SJCRH30 (cell line): Measurements from ENCODE around the gene SERINC5. TPM values are rescaled to one million over a fixed set of nuclear protein-coding genes. Genes with fewer than 3 reads are reported as not detected.
"Not testable (repeated sequence)": the region's sequence is repeated elsewhere in the genome, so short reads cannot be mapped to it uniquely, and the experiment has no call there.

Experiments used
- DNase-seq, 2 experiments: peaks; one replicate each; pipeline ENCODE4 v3.0.0-alpha.2; 2015 to 2020
- H3K27ac ChIP-seq: fragments of 250-450 bp; sonication (Bioruptor Pico); 2 replicates; pipeline ENCODE4 v1.5.1; 2020; ENCODE audit warnings: mild to moderate bottlenecking, moderate library complexity
- H3K27me3 ChIP-seq: fragments of 250-450 bp; sonication (Bioruptor Pico); 2 replicates; pipeline ENCODE4 v1.5.1; 2020; ENCODE audit warnings: mild to moderate bottlenecking, moderate library complexity
- H3K36me3 ChIP-seq: fragments of 250-450 bp; sonication (Bioruptor Pico); 2 replicates; pipeline ENCODE4 v1.5.1; 2020; ENCODE audit warnings: mild to moderate bottlenecking, moderate library complexity
- H3K4me1 ChIP-seq: fragments of 250-450 bp; sonication (Bioruptor Pico); 2 replicates; pipeline ENCODE4 v1.5.1; 2020; ENCODE audit warnings: mild to moderate bottlenecking, moderate library complexity
- H3K4me3 ChIP-seq: fragments of 250-450 bp; sonication (Bioruptor Pico); 2 replicates; pipeline ENCODE4 v1.5.1; 2020; ENCODE audit warnings: mild to moderate bottlenecking, moderate library complexity
- H3K9me3 ChIP-seq: fragments of 250-450 bp; sonication (Bioruptor Pico); replicated peaks from 2 replicates; pipeline ENCODE4 v1.5.1; 2020; ENCODE audit warnings: mild to moderate bottlenecking, moderate library complexity
- total RNA-seq: library from RNA; depleted of rRNA; stranded (reverse); fragments of >200 nt; shearing (Covaris generic); gene quantifications from 2 replicates; pipeline ENCODE4 v1.2.3, GENCODE V29; 2014

The SERINC5 gene
- total RNA-seq, 1 experiment from 2014 or later: 9.0 TPM

GRCh38 chr5:80146046-80146445 is 109.8 kb downstream of the SERINC5 start:
- H3K9me3 ChIP-seq: no peaks in the 10 kb centered on the region
- no peak overlapping the region for H3K4me3 ChIP-seq
- peaks cover 13% of the 10 kb centered on the region for H3K4me1 ChIP-seq
- no peak for DNase-seq
- H3K27ac ChIP-seq: no peak overlapping the region
- no peaks in the 10 kb centered on the region for H3K27me3 ChIP-seq
- H3K36me3 ChIP-seq: no peaks in the 10 kb centered on the region

GRCh38 chr5:80143491-80143890 is 112.4 kb downstream of the SERINC5 start:
- Histone ChIP-seq H3K4me1 (peaks cover 11% of the 10 kb centered on the region), H3K4me3 (no peak overlapping the region), H3K36me3 (no peaks in the 10 kb centered on the region), H3K27me3 (no peaks in the 10 kb centered on the region), H3K9me3 (no peaks in the 10 kb centered on the region), H3K27ac (no peak overlapping the region)
- DNase-seq: no peak

GRCh38 chr5:80142996-80143395 is 112.9 kb downstream of the SERINC5 start:
- Histone ChIP-seq H3K4me1 (peaks cover 11% of the 10 kb centered on the region), H3K9me3 (no peaks in the 10 kb centered on the region)

GRCh38 chr5:80141681-80142080 is 114.2 kb downstream of the SERINC5 start:
- no peaks in the 10 kb centered on the region for H3K27me3 ChIP-seq
- peak overlapping the region; percentile 56 for H3K27ac ChIP-seq
- H3K9me3 ChIP-seq: no peaks in the 10 kb centered on the region
- DNase-seq: no peak
- H3K36me3 ChIP-seq: no peaks in the 10 kb centered on the region
- H3K4me1 ChIP-seq: peaks cover 11% of the 10 kb centered on the region
- H3K4me3 ChIP-seq: no peak overlapping the region

More at GRCh38 chr5:80142996-80143395, 112.9 kb downstream of the SERINC5 start:
- H3K36me3 ChIP-seq: no peaks in the 10 kb centered on the region
- H3K4me3 ChIP-seq: no peak overlapping the region
- no peaks in the 10 kb centered on the region for H3K27me3 ChIP-seq
- no peak overlapping the region for H3K27ac ChIP-seq
- no peak for DNase-seq

- Histone ChIP-seq H3K4me1 (peaks cover 11% of the 10 kb centered on the region), H3K9me3 (no peaks in the 10 kb centered on the region), H3K36me3 (no peaks in the 10 kb centered on the region), H3K27ac (peak overlapping the region; percentile 56), H3K27me3 (no peaks in the 10 kb centered on the region), H3K4me3 (no peak overlapping the region)
- DNase-seq: peak; percentile 53 to 76
These were observed 114.6 kb downstream of the SERINC5 start for GRCh38 chr5:80141147-80141671.

GRCh38 chr5:80140496-80140895 is 115.4 kb downstream of the SERINC5 start:
- Histone ChIP-seq H3K4me3 (no peak overlapping the region), H3K36me3 (no peaks in the 10 kb centered on the region), H3K27ac (no peak overlapping the region), H3K4me1 (peaks cover 11% of the 10 kb centered on the region), H3K27me3 (no peaks in the 10 kb centered on the region), H3K9me3 (no peaks in the 10 kb centered on the region)
- DNase-seq: no peak

- H3K9me3 ChIP-seq: no peaks in the 10 kb centered on the region
These were observed 116.3 kb downstream of the SERINC5 start for GRCh38 chr5:80139466-80139972.

GRCh38 chr5:80138486-80138885 is 117.4 kb downstream of the SERINC5 start:
- no peaks in the 10 kb centered on the region for H3K27me3 ChIP-seq
- H3K9me3 ChIP-seq: no peaks in the 10 kb centered on the region
- H3K4me1 ChIP-seq: peaks cover 11% of the 10 kb centered on the region
- no peak overlapping the region for H3K4me3 ChIP-seq
- H3K27ac ChIP-seq: no peak overlapping the region
- no peak for DNase-seq
- no peaks in the 10 kb centered on the region for H3K36me3 ChIP-seq

More at GRCh38 chr5:80139466-80139972, 116.3 kb downstream of the SERINC5 start:
- Histone ChIP-seq H3K36me3 (no peaks in the 10 kb centered on the region), H3K4me3 (no peak overlapping the region), H3K27me3 (no peaks in the 10 kb centered on the region), H3K4me1 (peaks cover 11% of the 10 kb centered on the region), H3K27ac (no peak overlapping the region)
- no peak for DNase-seq

- H3K9me3 ChIP-seq, DNase-seq: not testable (repeated sequence)
These were observed 119.0 kb downstream of the SERINC5 start for GRCh38 chr5:80136798-80137197.

GRCh38 chr5:80134876-80135275 is 121.0 kb downstream of the SERINC5 start:
- H3K4me3 ChIP-seq: no peak overlapping the region
- H3K27ac ChIP-seq: no peak overlapping the region
- no peaks in the 10 kb centered on the region for H3K36me3 ChIP-seq
- no peak for DNase-seq
- H3K27me3 ChIP-seq: no peaks in the 10 kb centered on the region
- H3K4me1 ChIP-seq: no peaks in the 10 kb centered on the region
- H3K9me3 ChIP-seq: no peaks in the 10 kb centered on the region

More at GRCh38 chr5:80136798-80137197, 119.0 kb downstream of the SERINC5 start:
- not testable (repeated sequence) for H3K36me3 ChIP-seq, H3K4me1 ChIP-seq, H3K4me3 ChIP-seq, H3K27me3 ChIP-seq, H3K27ac ChIP-seq

- Histone ChIP-seq H3K27me3 (no peaks in the 10 kb centered on the region), H3K4me3 (no peak overlapping the region), H3K9me3 (peaks cover 3% of the 10 kb centered on the region; the same call in 1 of the 2 replicates), H3K4me1 (peaks cover 21% of the 10 kb centered on the region), H3K36me3 (no peaks in the 10 kb centered on the region), H3K27ac (peak overlapping the region; percentile 69)
- no peak for DNase-seq
These were observed 126.7 kb downstream of the SERINC5 start for GRCh38 chr5:80129146-80129545.

- Histone ChIP-seq H3K27me3 (no peaks in the 10 kb centered on the region), H3K36me3 (no peaks in the 10 kb centered on the region), H3K4me1 (peaks cover 21% of the 10 kb centered on the region), H3K27ac (peak overlapping the region; percentile 69), H3K9me3 (peaks cover 3% of the 10 kb centered on the region; the same call in 1 of the 2 replicates), H3K4me3 (no peak overlapping the region)
- peak; percentile 94 to 97 for DNase-seq
These were observed 127.7 kb downstream of the SERINC5 start for GRCh38 chr5:80128141-80128540.

- H3K27ac ChIP-seq: no peak overlapping the region
- peaks cover 3% of the 10 kb centered on the region; the same call in 1 of the 2 replicates for H3K9me3 ChIP-seq
- no peaks in the 10 kb centered on the region for H3K27me3 ChIP-seq
- no peaks in the 10 kb centered on the region for H3K36me3 ChIP-seq
- H3K4me1 ChIP-seq: peaks cover 21% of the 10 kb centered on the region
- no peak for DNase-seq
- H3K4me3 ChIP-seq: no peak overlapping the region
These were observed 128.7 kb downstream of the SERINC5 start for GRCh38 chr5:80127116-80127552.

- Histone ChIP-seq H3K4me1 (peaks cover 21% of the 10 kb centered on the region), H3K4me3 (no peak overlapping the region), H3K36me3 (no peaks in the 10 kb centered on the region), H3K27ac (no peak overlapping the region), H3K9me3 (peaks cover 3% of the 10 kb centered on the region; the same call in 1 of the 2 replicates), H3K27me3 (no peaks in the 10 kb centered on the region)
- no peak for DNase-seq
These were observed 129.8 kb downstream of the SERINC5 start for GRCh38 chr5:80125962-80126480.

- peaks cover 3% of the 10 kb centered on the region; the same call in 1 of the 2 replicates for H3K9me3 ChIP-seq
- H3K4me3 ChIP-seq: no peak overlapping the region
- no peak for DNase-seq
- H3K4me1 ChIP-seq: peaks cover 21% of the 10 kb centered on the region
- H3K27me3 ChIP-seq: no peaks in the 10 kb centered on the region
- H3K27ac ChIP-seq: no peak overlapping the region
- H3K36me3 ChIP-seq: no peaks in the 10 kb centered on the region
These were observed 130.6 kb downstream of the SERINC5 start for GRCh38 chr5:80125022-80125961.
